Hindlimb muscle (tissue), 1 donor: ENCODE results near the gene BTBD9. TPM values are rescaled to one million over a fixed set of nuclear protein-coding genes. Genes with fewer than 3 reads are reported as not detected.
A peak's percentile ranks its signal among the peaks of the same experiment; 100 is the strongest.

Source experiments
- DNase-seq: peaks from one replicate; pipeline ENCODE4 v3.0.0-alpha.2; 2013
- polyA plus RNA-seq: library from polyadenylated mRNA; unstranded; fragments of 120-200 nt; gene quantifications from one replicate; pipeline ENCODE4 v1.2.1, GENCODE V29; 2013; ENCODE audit not compliant: insufficient read length

Gene BTBD9
- polyA plus RNA-seq, 1 donor = 8.1 TPM

GRCh38 chr6:38593409-38593808 is 46.3 kb downstream of the BTBD9 start:
- no peak for DNase-seq

DNA sequence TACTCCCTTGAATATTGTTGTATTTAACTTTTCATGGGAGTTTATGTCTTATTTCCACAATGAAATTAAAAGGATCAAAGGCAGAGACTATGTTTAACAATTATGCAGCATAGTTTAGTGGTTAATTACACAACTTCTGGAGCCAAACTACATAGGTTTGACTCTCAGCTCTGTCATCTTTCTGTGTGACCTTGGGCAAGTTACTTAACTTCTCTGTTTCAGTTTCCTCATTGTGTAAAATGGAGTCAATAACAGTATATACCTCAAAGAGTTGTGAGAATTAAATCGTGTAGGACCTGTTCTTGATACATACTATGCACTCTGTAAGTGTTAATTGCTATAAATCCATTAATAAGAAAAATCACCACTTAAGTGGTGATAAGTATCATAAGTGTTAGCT is 48.3 kb downstream of the BTBD9 start:
- no peak for DNase-seq

DNA sequence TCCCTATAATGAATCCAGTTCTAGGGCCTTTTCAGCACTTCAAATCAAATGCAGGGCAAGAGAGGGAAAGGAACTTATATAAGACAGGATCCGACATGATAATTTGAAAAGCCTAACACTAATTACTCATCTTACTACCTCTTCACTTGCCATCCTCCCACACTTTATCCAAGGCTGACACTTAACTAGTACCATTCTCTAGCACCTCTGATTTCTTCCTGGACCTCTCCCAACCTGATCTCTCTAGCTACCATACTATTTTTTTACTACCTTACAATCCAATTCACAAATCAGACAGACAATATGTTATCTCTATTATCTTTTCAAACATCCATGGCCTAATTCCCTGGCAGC is 50.4 kb downstream of the BTBD9 start:
- DNase-seq = no peak

GRCh38 chr6:38588631-38589366 is 50.9 kb downstream of the BTBD9 start:
- no peak for DNase-seq

GRCh38 chr6:38587766-38588362 is 51.9 kb downstream of the BTBD9 start:
- DNase-seq = no peak

DNA sequence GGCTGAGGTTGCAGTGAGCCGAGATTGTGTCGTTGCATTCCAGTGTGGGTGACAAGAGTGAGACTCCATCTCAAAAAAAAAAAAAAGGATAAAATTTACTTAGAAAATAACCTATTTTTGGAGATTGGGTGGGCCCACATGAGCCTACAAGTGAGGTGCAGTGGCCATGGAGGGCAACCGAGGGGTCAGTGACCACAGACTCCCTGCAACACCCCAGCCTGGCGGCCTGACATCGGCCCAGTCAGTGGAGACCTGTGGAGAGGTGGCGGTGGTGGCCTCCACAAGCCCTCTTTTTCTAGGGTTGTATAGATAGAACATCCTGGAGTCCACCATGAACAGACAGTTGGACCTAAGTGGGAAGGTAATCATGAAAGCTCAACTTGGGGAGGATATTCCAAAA is 52.7 kb downstream of the BTBD9 start:
- DNase-seq = no peak

DNA sequence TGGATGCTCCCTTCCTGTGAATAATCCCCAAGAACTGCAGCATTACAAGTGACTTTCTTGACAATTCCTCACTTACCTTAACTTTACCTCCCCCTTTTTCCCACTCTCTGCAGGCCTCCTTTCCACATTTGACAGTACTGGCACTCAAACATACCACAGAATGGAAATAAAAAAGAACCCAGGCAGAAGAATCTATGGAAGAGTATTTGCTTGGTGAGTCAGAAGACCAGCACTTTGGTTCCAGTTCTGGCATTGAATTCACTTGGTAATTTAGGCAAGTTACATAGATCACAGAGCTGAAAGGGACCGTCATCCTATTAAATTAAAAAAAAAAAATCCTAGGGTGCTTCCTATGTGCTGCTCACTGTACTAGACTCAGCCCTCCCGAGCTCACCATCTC is 55.0 kb downstream of the BTBD9 start:
- no peak for DNase-seq

DNA sequence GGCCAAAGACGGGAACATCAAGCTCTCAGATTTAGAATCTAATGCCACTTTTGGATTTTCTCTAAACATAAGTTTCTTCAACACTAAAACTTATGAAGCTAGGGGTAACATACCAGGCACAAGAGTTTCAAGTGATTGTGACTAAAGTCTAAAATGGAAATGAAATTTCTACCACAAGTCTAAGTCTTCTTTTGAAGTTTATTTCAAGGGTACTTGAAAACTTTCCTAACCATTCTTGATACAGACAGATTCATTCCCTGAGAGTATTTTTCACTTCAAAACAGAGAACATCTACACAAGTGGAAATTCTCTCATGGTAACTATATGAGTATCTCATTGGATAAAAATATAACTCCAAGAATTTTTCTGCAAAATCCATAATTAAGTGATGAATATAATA is 56.2 kb downstream of the BTBD9 start:
- DNase-seq = no peak

DNA sequence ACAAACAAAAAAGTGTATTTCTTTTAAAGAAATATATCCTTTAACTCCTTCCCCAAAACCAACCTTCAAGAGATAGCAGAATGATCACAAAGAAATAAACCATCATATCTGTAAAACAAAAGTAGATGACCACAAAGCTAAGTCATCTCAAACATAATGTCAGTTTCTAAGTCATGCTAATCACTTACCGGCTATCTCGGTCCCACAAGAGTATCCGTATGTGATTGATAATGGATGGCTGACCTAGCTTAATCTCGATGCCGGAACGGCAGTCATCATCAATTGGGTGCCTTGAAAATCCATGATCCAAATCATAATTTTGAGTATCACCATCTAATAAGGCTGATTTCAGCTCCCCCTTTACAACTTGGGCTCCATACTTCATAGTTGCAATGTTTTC is 59.7 kb downstream of the BTBD9 start:
- DNase-seq = no peak

DNA sequence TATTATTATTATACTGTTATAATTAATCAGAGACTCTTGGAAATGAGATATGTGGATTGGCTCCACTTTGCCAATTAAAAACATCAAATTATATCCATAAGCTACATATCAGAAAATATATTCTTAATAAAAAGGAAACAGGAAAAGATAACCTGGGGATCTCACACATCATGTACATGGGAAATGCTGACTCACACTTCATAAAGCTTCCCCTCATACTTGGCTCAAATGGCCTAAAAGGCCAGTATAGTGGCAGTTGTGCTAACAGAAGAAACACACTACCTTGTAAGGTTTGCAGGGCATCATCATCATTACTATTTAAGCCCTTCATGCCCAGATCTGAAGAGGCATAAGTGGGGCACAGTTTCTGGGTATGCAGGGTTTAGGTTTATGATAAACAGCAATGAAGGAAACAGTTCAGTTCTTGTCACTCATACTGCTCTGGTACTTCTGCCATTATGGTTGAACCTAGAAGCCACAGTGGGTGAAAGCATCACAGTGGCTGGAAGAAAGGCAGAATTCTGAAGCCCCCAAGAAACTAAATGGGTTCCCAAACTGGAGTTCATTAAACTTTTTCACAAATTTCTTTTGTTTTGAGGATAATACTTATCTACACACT is 60.6 kb downstream of the BTBD9 start:
- no peak for DNase-seq

GRCh38 chr6:38578075-38578474 is 61.7 kb downstream of the BTBD9 start:
- DNase-seq = no peak

- DNase-seq = no peak
These were observed 62.2 kb downstream of the BTBD9 start for GRCh38 chr6:38577492-38577891.

DNA sequence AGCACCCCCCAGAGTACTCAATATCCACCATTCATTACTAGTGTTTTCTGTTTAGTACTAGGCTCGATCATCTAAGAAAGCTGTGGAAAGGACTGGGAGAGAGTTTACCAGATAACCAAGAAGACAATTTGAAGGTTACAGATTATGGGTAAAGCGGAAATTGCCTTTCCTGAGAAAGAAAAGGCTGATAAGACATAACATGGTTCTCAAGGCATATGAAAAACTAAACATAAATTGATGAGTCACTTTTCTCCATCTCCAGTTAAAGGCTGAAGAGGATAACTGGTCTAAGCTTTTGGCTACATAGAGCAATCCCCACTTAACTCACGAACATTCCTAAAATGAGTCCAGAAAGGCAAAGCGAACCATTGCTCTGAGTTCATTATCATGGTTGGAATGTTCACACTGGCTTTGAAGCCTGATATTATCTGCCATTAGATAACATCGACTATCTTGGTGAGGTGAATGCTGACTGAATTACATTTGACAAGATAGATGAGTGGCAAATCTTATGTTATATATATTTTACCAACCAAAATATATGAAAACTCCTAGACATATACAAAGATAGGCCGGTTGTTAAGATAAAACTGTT is 65.8 kb downstream of the BTBD9 start:
- DNase-seq = no peak

GRCh38 chr6:38572186-38572813 is 67.4 kb downstream of the BTBD9 start:
- no peak for DNase-seq

GRCh38 chr6:38571721-38572120 is 68.0 kb downstream of the BTBD9 start:
- DNase-seq = no peak

DNA sequence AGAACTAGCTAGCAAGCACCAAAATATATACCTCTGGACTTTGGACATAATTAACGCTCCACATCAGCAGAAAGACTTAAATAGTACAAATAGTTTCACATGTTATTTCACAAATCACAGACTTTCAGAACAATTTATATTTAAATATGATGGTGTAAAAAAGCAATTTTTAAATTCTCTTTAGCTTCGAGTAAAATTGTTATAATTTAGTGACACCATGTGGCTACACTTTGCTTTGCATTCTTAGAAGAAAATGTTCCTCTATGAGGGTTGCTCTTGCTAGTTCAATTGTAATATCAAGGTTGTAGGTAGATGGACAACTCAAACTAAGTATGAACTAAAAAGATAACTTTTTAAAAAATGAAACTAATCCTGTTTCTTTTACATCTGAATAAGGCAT is 69.0 kb downstream of the BTBD9 start:
- DNase-seq = no peak

DNA sequence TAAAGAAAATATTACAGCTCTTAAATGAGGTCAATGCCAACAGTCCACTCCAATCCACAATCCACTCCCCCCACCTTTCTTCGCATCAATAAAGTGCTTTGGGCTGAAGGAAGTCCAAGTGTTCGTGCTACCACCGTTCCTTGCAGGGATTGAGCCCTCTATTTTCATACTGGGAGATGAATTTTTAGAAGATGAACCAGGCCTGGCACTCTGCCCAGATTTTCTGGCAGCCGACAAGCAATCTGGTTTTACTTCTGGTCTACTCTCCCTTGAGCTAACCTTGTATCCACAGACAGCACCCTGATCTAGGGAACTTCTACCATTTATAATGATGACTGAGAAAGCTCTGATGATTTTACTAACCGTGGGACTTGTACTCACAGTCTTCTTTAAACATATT is 72.3 kb downstream of the BTBD9 start:
- peak; percentile 62 for DNase-seq

DNA sequence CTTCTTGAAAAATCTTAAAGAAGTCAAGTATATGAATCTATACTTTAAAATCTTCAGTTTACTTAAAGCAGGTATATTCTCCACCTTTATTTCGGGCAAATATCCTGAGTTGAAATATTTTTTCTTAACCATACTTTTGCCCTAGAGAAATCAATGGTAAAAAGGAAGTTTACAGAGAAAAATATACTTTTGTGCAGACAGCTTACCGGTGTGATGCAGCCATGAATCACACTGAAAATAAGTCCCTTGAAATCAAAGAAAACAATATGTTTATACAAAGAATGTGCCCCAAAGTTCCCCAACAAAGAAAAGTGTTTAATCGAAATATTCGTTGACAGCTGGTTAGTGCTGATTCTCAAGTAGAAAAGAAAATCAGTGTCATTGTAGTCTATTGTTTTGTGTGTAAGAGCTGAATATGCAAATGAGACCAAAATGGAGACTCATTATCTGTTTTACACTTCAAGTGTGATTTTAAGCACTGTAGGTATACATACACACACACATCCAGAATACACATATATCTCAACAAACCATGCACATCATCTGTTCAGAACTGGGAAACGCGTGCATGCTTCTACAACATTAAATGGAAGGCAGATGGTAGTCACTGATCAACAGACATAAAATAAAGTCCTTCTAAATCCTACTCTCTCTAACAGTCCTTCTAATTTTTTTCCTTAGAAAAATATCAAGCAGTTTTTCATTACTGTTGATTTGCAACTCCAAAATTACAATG is 73.3 kb downstream of the BTBD9 start:
- DNase-seq = no peak

GRCh38 chr6:38564301-38564700 is 75.4 kb downstream of the BTBD9 start:
- DNase-seq = no peak

DNA sequence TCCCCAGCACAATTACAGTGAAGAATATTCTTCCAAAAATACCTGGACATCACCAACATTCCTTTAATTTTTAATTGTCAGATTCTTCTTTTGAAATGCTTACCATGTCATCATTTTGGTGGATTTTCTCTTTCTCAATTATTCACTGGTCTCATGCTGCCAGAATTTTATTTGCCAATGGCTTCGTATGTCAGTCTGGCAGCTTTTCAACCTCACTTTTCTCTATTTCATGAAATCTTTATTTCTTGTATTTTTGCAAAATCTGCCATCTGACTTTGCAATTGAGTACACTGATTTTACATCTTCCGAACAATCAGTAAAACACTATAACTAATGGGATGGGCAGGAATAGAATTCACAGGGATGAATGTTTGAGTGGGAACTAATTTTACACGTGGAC is 84.1 kb downstream of the BTBD9 start:
- peak; percentile 14 for DNase-seq

- no peak for DNase-seq
These were observed 84.9 kb downstream of the BTBD9 start for GRCh38 chr6:38554700-38555413.

GRCh38 chr6:38554014-38554413 is 85.7 kb downstream of the BTBD9 start:
- DNase-seq = no peak
